ENCODE results near the gene FLVCR1. TPM values are rescaled to one million over a fixed set of nuclear protein-coding genes. Genes with fewer than 3 reads are reported as not detected.

Gene FLVCR1
- total and polyA plus RNA-seq, 4 donors = 0.85 to 14.6 (median 2.4) TPM

DNA sequence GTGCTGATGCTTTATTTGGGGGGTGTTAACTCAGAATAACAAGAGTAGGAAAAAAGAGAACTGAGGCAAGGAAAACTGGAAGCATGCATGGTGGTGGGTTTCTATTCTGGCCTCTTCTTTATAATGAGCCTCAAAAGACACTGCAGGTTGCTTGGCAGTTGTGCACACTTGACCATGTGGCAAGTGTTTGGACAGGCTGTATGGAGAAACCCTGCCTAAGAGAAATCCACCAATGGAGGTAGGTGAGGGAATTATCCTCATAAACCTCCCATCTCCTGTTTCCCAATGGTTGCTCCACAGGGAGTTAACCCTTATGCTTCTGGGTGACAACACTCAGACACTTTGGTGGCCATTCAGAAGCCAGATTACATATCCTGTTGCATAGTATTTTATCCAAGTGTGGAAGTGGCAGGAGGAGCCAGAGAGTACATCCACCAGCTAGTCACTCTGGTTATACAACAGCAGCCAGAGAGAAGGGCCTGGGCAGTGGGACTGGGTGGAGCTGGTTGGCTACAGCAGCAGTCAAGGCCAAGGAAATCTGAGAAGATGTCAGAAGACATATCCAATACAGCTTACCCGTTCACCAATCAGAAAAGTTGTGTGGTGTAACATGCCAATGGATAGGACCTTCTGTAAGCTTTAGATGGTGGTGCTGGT is 75.9 kb downstream of the FLVCR1 start:
- Histone ChIP-seq H3K9ac (ENCODE audit: low read depth in 1 of 2, low read length in 2 of 2) (no peak overlapping the region), H3K36me3 (ENCODE audit: control insufficient read depth in 4 of 4, insufficient read depth in 3 of 4, low read depth in 1 of 4, low read length in 3 of 4) (no peaks in the 10 kb centered on the region), H3K27me3 (ENCODE audit: control insufficient read depth in 4 of 4, insufficient read depth in 4 of 4, low read length in 3 of 4) (no peaks in the 10 kb centered on the region), H3K27ac (ENCODE audit: low read depth in 1 of 2, low read length in 2 of 2) (no peak overlapping the region), H3K4me1 (ENCODE audit: control insufficient read depth in 4 of 4, insufficient read depth in 4 of 4, low read length in 3 of 4) (no peaks in the 10 kb centered on the region), H3K9me3 (ENCODE audit: control insufficient read depth in 4 of 4, low read length in 3 of 4) (no peaks in the 10 kb centered on the region), H3K4me3 (ENCODE audit: low read depth in 1 of 3, low read length in 3 of 3) (no peak overlapping the region)
- DNase-seq (ENCODE audit: low spot score) = no peak
- 94% methylated on average over 1 of the region's 1 CpG for WGBS
- TF ChIP-seq, protein P1, sequence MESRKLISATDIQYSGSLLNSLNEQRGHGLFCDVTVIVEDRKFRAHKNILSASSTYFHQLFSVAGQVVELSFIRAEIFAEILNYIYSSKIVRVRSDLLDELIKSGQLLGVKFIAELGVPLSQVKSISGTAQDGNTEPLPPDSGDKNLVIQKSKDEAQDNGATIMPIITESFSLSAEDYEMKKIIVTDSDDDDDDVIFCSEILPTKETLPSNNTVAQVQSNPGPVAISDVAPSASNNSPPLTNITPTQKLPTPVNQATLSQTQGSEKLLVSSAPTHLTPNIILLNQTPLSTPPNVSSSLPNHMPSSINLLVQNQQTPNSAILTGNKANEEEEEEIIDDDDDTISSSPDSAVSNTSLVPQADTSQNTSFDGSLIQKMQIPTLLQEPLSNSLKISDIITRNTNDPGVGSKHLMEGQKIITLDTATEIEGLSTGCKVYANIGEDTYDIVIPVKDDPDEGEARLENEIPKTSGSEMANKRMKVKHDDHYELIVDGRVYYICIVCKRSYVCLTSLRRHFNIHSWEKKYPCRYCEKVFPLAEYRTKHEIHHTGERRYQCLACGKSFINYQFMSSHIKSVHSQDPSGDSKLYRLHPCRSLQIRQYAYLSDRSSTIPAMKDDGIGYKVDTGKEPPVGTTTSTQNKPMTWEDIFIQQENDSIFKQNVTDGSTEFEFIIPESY (IDR thresholded peaks at IDR 0.05) = no peak

DNA sequence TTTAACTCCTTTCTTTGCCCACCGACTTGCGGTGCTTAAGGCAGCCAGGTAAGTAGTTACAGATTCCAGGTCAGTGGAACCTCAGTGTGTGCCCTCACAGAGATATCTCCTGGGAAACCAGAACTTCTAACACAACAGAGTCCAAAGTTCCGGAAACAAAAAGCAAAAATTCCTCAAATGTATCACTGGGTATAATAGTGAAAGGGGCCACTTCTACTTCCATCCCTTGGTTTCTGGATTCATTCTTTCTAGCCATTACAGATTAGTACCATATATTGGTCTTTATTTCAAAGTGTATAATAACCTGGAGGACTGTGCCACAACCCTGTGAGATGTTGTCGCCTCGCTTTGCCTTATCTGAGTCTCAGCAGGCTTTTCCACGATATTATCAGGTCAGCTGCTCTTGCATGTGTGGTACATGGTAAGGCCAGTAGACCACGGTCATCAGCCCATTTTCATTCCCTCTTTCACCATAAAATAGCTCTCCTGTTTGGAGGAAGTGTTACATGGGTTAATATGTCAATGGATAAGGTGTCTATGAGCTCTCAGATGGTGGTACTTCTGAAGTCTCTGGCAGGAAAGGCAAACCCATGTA is 77.4 kb downstream of the FLVCR1 start:
- Histone ChIP-seq H3K9ac (ENCODE audit: low read depth in 1 of 2, low read length in 2 of 2) (no peak overlapping the region), H3K27ac (ENCODE audit: low read depth in 1 of 2, low read length in 2 of 2) (no peak overlapping the region), H3K4me1 (ENCODE audit: control insufficient read depth in 4 of 4, insufficient read depth in 4 of 4, low read length in 3 of 4) (no peaks in the 10 kb centered on the region), H3K27me3 (ENCODE audit: control insufficient read depth in 4 of 4, insufficient read depth in 4 of 4, low read length in 3 of 4) (no peaks in the 10 kb centered on the region), H3K4me3 (ENCODE audit: low read depth in 1 of 3, low read length in 3 of 3) (no peak overlapping the region), H3K36me3 (ENCODE audit: control insufficient read depth in 4 of 4, insufficient read depth in 3 of 4, low read depth in 1 of 4, low read length in 3 of 4) (no peaks in the 10 kb centered on the region), H3K9me3 (ENCODE audit: control insufficient read depth in 4 of 4, low read length in 3 of 4) (no peaks in the 10 kb centered on the region)
- 82% methylated on average over 7 of the region's 7 CpGs for WGBS
- TF ChIP-seq JUND (IDR thresholded peaks at IDR 0.05) (no peak), EGR1 (IDR thresholded peaks at IDR 0.05; ENCODE audit: low read depth in 2 of 2) (no peak), SP1 (IDR thresholded peaks at IDR 0.05) (no peak), RXRA (IDR thresholded peaks at IDR 0.05) (no peak), FOXA1 (IDR thresholded peaks at IDR 0.05) (no peak), TAF1 (conservative IDR thresholded peaks at IDR 0.05) (no peak), RAD21 (IDR thresholded peaks at IDR 0.05) (no peak)
- TF ChIP-seq, protein P2, sequence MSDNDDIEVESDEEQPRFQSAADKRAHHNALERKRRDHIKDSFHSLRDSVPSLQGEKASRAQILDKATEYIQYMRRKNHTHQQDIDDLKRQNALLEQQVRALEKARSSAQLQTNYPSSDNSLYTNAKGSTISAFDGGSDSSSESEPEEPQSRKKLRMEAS (IDR thresholded peaks at IDR 0.05) = no peak
- TF ChIP-seq, protein P3, sequence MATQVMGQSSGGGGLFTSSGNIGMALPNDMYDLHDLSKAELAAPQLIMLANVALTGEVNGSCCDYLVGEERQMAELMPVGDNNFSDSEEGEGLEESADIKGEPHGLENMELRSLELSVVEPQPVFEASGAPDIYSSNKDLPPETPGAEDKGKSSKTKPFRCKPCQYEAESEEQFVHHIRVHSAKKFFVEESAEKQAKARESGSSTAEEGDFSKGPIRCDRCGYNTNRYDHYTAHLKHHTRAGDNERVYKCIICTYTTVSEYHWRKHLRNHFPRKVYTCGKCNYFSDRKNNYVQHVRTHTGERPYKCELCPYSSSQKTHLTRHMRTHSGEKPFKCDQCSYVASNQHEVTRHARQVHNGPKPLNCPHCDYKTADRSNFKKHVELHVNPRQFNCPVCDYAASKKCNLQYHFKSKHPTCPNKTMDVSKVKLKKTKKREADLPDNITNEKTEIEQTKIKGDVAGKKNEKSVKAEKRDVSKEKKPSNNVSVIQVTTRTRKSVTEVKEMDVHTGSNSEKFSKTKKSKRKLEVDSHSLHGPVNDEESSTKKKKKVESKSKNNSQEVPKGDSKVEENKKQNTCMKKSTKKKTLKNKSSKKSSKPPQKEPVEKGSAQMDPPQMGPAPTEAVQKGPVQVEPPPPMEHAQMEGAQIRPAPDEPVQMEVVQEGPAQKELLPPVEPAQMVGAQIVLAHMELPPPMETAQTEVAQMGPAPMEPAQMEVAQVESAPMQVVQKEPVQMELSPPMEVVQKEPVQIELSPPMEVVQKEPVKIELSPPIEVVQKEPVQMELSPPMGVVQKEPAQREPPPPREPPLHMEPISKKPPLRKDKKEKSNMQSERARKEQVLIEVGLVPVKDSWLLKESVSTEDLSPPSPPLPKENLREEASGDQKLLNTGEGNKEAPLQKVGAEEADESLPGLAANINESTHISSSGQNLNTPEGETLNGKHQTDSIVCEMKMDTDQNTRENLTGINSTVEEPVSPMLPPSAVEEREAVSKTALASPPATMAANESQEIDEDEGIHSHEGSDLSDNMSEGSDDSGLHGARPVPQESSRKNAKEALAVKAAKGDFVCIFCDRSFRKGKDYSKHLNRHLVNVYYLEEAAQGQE (IDR thresholded peaks at IDR 0.05) = no peak
- no peak for DNase-seq (ENCODE audit: low spot score)

DNA sequence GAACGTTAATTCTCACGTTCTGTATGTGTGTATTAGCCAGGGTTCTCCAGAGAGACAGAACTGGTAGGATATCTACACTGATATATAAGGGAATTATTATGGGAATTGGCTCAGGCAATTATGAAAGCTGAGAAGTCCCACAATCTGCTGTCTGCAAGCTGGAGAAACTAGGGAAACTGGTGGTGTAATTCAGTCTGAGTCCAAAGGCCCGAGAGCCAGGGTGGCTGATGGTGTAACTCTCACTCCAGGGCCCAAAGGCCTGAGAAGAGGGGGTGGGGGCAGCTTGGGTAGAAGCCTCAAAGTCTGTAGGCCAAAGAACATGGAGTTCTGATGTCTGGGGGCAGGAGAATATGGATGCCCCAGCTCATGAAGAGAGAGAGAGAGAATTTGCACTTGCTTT is 79.0 kb downstream of the FLVCR1 start:
- Histone ChIP-seq H3K36me3 (ENCODE audit: control insufficient read depth in 4 of 4, insufficient read depth in 3 of 4, low read depth in 1 of 4, low read length in 3 of 4) (no peaks in the 10 kb centered on the region), H3K9me3 (ENCODE audit: control insufficient read depth in 4 of 4, low read length in 3 of 4) (no peaks in the 10 kb centered on the region), H3K4me3 (ENCODE audit: low read depth in 1 of 3, low read length in 3 of 3) (no peak overlapping the region), H3K9ac (ENCODE audit: low read depth in 1 of 2, low read length in 2 of 2) (no peak overlapping the region), H3K27ac (ENCODE audit: low read depth in 1 of 2, low read length in 2 of 2) (no peak overlapping the region), H3K4me1 (ENCODE audit: control insufficient read depth in 4 of 4, insufficient read depth in 4 of 4, low read length in 3 of 4) (no peaks in the 10 kb centered on the region), H3K27me3 (ENCODE audit: control insufficient read depth in 4 of 4, insufficient read depth in 4 of 4, low read length in 3 of 4) (no peaks in the 10 kb centered on the region)
- TF ChIP-seq, protein P4, sequence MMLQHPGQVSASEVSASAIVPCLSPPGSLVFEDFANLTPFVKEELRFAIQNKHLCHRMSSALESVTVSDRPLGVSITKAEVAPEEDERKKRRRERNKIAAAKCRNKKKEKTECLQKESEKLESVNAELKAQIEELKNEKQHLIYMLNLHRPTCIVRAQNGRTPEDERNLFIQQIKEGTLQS (IDR thresholded peaks at IDR 0.05) = no peak
- TF ChIP-seq, protein P2 (IDR thresholded peaks at IDR 0.05) = no peak
- TF ChIP-seq YY1 (IDR thresholded peaks at IDR 0.05) (no peak), GABPA (IDR thresholded peaks at IDR 0.05 in 1 of 2, conservative IDR thresholded peaks at IDR 0.05 in 1 of 2) (no peak), EGR1 (IDR thresholded peaks at IDR 0.05; ENCODE audit: low read depth in 2 of 2) (no peak), FOXA2 (IDR thresholded peaks at IDR 0.05) (no peak)
- TF ChIP-seq, protein P1 (IDR thresholded peaks at IDR 0.05) = no peak
- WGBS = 93% methylated on average over 3 of the region's 3 CpGs
- no peak for DNase-seq (ENCODE audit: low spot score)

Measured in liver (tissue), 9 donors.